Lower leg skin (tissue), 4 donors: Measurements from ENCODE around the gene OAF. TPM values are rescaled to one million over a fixed set of nuclear protein-coding genes. Genes with fewer than 3 reads are reported as not detected.

ENCODE experiments used
- DNase-seq, 2 donors: peaks; one replicate each; pipeline ENCODE4 v3.0.0-alpha.2; 2019; ENCODE audit warnings: low spot score in 2 of 2
- H3K4me3 ChIP-seq: fragments of 200-600 bp; sonication (generic); 2 replicates; pipeline ENCODE4 v1.5.1; 2017; ENCODE audit warnings: mild to moderate bottlenecking, low read depth; ENCODE audit not compliant: poor library complexity, severe bottlenecking
- CTCF ChIP-seq, 3 donors: fragments of 450-650 bp; IDR thresholded peaks; one replicate each; pipeline ENCODE4 v1.5.1; 2016; ENCODE audit warnings: antibody characterized with exemption in 3 of 3, mild to moderate bottlenecking in 3 of 3, moderate library complexity in 2 of 3
- POLR2A ChIP-seq, 2 donors: fragments of 450-650 bp; IDR thresholded peaks; one replicate each; pipeline ENCODE4 v1.6.1; 2016 to 2017; ENCODE audit warnings: antibody characterized with exemption in 2 of 2, mild to moderate bottlenecking in 1 of 2, moderate library complexity in 1 of 2
- WGBS, 2 donors: methylation state at CpG; one replicate each; pipeline ENCODE4 v1.1.5; 2018; 5-methylcytosine and 5-hydroxymethylcytosine counted together
- intact Hi-C: fragments of 100-400 bp; cut with DNase I; formaldehyde crosslinking; loops from one replicate; pipeline ENCODE4 v1.15.0; 2023; ENCODE audit warnings: low total_unique reads
- total RNA-seq, 4 donors: library from RNA; depleted of rRNA; stranded (reverse); fragments of >200 nt; gene quantifications; one replicate each; pipeline ENCODE4 v1.1.0, GENCODE V29; 2016

Gene OAF
- total RNA-seq, 4 donors from 2014 or later = 3.0 to 15.4 (median 9.1) TPM

GRCh38 chr11:120182790-120183491, 27.9 kb upstream of the OAF start:
- H3K4me3 ChIP-seq = no peak overlapping the region
- peak; percentile 18 to 84 for DNase-seq
- 78 to 81% methylated on average over 5 of the region's 5 CpGs for WGBS, 2 donors
- intact Hi-C loops = no loop called here
- TF ChIP-seq POLR2A (IDR thresholded peaks at IDR 0.05) (no peak), CTCF (IDR thresholded peaks at IDR 0.05) (no peak)

GRCh38 chr11:120183701-120184141, 27.1 kb upstream of the OAF start:
- no peak overlapping the region for H3K4me3 ChIP-seq
- TF ChIP-seq CTCF (IDR thresholded peaks at IDR 0.05) (no peak), POLR2A (IDR thresholded peaks at IDR 0.05) (no peak)
- intact Hi-C loops = no loop called here
- DNase-seq = peak; percentile 14 to 82
- 92 to 93% methylated on average over 7 of the region's 7 CpGs for WGBS, 2 donors

GRCh38 chr11:120184371-120184945, 26.4 kb upstream of the OAF start:
- H3K4me3 ChIP-seq = no peak overlapping the region
- intact Hi-C loops = no loop called here
- 57 to 72% methylated on average over 11 of the region's 11 CpGs for WGBS, 2 donors
- no peak for TF ChIP-seq CTCF (IDR thresholded peaks at IDR 0.05)
- TF ChIP-seq POLR2A (IDR thresholded peaks at IDR 0.05) = no peak
- peak in 1 of 2 donors; percentile 80 for DNase-seq

- peak in 1 of 3 donors; percentile 33 for TF ChIP-seq CTCF (IDR thresholded peaks at IDR 0.05)
- no peak for TF ChIP-seq POLR2A (IDR thresholded peaks at IDR 0.05)
- intact Hi-C loops = no loop called here
- WGBS, 2 donors = 45 to 80% methylated on average over 5 of the region's 7 CpGs
- no peak overlapping the region for H3K4me3 ChIP-seq
- peak in 1 of 2 donors; percentile 85 for DNase-seq
These were observed 25.7 kb upstream of the OAF start for GRCh38 chr11:120184946-120185705.

DNA sequence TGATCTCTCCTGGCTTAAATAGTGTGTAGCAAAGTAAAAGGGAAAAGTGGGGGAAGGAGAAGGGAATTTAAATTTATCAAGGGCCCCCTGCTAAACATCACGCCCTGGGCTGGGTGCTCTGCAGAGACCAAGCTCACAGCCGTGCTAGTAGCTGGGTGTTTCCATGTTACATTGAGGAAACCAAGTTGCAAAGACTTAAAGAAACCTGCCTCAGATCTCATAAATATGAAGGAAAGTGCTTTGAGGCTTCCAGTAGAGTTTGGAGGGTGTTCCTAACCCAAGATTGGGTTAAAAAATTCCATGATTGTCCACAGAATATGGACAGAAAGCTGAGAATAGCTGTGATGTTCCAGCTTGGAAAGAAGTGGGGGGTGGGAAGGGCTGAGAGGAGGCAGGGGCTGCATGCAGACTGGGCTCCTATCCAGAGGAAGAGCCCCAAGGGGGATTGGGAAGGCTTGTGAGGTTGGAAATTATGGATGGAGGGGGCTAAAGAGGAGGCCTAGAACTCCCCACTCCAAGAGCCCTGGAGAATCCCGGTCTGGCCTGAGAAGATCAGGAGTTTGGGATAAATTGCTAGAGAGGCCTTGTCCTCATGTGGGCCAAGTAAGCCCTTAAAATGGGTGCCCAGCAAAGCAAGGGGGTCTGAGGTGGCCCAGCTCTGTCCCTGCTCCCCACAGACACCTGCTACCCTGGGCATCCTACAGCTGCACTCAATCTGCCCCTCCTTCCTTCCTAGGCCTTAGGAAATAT, 25.0 kb upstream of the OAF start:
- WGBS, 2 donors = 46 to 52% methylated on average over 3 of the region's 3 CpGs
- H3K4me3 ChIP-seq = no peak overlapping the region
- intact Hi-C loops = no loop called here
- TF ChIP-seq POLR2A (IDR thresholded peaks at IDR 0.05) (no peak), CTCF (IDR thresholded peaks at IDR 0.05) (no peak)
- DNase-seq = peak in 1 of 2 donors; percentile 77
